Epithelial cell of esophagus (primary cell): ENCODE measurements around the gene NLGN1.

ENCODE experiments used
- DNase-seq: peaks from one replicate; pipeline ENCODE4 v3.0.0; 2010; ENCODE audit warnings: low read depth
- H3K4me3 ChIP-seq: 2 replicates; pipeline ENCODE4 v1.5.1; 2011; ENCODE audit warnings: mild to moderate bottlenecking, low read length, control low read depth
- TF ChIP-seq, protein P1 (sequence below): IDR thresholded peaks from 2 replicates; pipeline ENCODE4 v1.5.1; 2011; ENCODE audit warnings: low read depth, mild to moderate bottlenecking, low read length, control low read depth, inconsistent platforms; ENCODE audit not compliant: insufficient read depth; ENCODE audit errors: missing control alignments

Gene NLGN1

DNA sequence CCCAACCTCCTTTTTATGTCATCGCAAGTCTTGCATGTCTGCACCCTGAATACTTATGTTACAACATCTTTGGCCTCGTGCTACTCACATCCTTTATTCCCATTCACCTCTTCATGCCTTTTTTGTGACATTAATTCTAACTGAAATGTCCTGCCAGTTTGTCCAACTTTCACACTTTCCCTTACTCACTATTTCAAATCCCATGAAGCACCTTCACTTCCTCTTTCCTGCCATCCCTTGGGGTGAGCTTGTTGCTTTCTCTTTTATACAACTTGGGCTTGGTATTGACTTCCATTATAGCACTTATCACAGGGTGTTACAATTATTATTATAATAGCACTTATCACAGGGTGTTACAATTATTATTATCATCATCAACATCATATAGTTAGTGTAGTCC lies 496.3 kb downstream of the NLGN1 start:
- no peak for DNase-seq
- TF ChIP-seq, protein P1, sequence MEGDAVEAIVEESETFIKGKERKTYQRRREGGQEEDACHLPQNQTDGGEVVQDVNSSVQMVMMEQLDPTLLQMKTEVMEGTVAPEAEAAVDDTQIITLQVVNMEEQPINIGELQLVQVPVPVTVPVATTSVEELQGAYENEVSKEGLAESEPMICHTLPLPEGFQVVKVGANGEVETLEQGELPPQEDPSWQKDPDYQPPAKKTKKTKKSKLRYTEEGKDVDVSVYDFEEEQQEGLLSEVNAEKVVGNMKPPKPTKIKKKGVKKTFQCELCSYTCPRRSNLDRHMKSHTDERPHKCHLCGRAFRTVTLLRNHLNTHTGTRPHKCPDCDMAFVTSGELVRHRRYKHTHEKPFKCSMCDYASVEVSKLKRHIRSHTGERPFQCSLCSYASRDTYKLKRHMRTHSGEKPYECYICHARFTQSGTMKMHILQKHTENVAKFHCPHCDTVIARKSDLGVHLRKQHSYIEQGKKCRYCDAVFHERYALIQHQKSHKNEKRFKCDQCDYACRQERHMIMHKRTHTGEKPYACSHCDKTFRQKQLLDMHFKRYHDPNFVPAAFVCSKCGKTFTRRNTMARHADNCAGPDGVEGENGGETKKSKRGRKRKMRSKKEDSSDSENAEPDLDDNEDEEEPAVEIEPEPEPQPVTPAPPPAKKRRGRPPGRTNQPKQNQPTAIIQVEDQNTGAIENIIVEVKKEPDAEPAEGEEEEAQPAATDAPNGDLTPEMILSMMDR: no peak
- H3K4me3 ChIP-seq: no peak overlapping the region

DNA sequence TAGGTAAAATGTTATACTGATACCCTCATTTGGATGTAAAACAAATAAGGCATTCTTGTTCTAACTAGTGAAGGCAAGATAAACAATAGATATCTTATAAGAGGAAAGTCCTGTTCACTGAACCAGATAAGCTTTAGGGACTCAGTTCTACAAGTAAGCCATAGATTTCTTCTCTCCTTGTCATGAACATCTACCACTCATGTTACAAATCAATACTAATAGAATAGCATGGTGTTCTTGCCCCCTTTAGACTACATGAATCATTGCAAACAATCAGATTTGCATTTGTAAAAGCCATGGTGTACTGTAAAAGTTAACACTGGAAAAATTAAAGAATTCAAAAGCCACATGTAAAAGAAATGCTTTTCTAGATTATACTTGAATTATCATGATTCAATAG lies 500.1 kb downstream of the NLGN1 start:
- TF ChIP-seq, protein P1: no peak
- DNase-seq: no peak
- H3K4me3 ChIP-seq: no peak overlapping the region

- DNase-seq: no peak
- TF ChIP-seq, protein P1: no peak
- no peak overlapping the region for H3K4me3 ChIP-seq
These were observed 504.1 kb downstream of the NLGN1 start for GRCh38 chr3:173901649-173902048.

DNA sequence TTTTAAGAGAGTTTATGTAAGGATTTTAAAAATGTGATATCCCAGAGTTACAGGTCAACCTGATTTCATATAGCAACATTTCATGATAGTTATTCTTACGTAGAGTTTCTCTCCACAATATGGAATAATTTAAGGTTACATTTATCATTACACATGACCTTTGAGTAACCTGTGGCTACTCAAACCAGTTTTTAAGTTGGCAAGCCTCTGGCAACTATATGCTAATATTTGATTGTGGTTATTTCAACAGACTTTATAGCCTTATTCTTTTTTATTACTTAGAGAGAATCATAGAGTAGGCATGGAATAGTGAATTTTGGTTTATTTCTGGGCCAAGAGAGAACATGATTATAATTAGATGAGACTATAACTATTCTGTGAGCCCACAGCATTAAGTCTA lies 504.9 kb downstream of the NLGN1 start:
- H3K4me3 ChIP-seq: no peak overlapping the region
- DNase-seq: no peak
- TF ChIP-seq, protein P1: no peak

- no peak overlapping the region for H3K4me3 ChIP-seq
- TF ChIP-seq, protein P1: no peak
- no peak for DNase-seq
These were observed 505.3 kb downstream of the NLGN1 start for GRCh38 chr3:173902871-173903270.

- no peak for DNase-seq
- TF ChIP-seq, protein P1: no peak
- no peak overlapping the region for H3K4me3 ChIP-seq
These were observed 507.8 kb downstream of the NLGN1 start for GRCh38 chr3:173905381-173905780.

- no peak for DNase-seq
- TF ChIP-seq, protein P1: no peak
- no peak overlapping the region for H3K4me3 ChIP-seq
These were observed 513.9 kb downstream of the NLGN1 start for GRCh38 chr3:173911446-173911845.
